GM21619 (cell line): ENCODE results near the gene AASS.
A peak's percentile ranks its signal among the peaks of the same experiment; 100 is the strongest.

ENCODE experiments used
- ATAC-seq: cut with Tn5 transposase; IDR thresholded peaks from one replicate; pipeline ENCODE4 v1.9.1; 2021; ENCODE audit not compliant: unreplicated experiment

The AASS gene

GRCh38 chr7:122054393-122054792, 89.7 kb downstream of the AASS start:
- no peak for ATAC-seq

- no peak for ATAC-seq
Measured at GRCh38 chr7:122046402-122046801, 97.6 kb downstream of the AASS start.

DNA sequence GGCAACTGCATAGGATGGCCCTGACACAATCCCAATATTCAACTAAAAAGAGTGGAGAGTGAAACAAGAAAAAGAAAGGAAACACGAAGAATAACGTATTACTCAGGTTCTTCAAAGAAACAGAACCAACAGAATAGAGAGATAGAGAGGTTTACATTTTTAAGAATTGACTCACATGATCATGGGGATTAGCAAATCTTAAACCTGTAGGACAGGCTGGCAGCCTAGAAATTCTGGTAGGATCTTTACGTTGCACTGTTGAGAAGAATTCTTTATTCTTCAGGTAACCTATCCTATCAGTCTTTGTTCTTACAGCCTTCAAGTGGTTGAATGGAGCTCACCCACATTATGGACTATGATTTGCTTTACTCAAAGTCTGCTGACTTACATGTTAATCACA, 103.9 kb downstream of the AASS start:
- ATAC-seq = no peak

- peak; percentile 45 for ATAC-seq
Measured at GRCh38 chr7:122038904-122039303, 105.1 kb downstream of the AASS start.

DNA sequence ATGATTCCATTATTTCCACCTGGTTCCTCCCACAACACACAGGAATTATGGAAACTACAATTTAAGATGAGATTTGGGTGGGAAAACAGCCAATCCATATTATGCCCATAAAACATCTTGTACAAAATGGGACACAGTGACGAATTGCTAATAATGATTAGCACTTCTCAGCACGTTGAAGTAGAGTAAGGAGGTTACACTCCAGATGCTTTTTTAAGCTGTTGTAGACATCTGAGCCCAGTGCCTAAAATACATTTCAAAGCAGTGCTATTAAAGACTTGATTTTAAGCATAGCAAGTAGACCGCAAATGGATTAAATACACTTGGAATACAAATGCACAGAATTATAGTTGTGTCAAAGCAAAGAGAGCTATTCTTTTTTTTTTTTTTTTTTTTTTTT, 105.9 kb downstream of the AASS start:
- ATAC-seq = no peak

DNA sequence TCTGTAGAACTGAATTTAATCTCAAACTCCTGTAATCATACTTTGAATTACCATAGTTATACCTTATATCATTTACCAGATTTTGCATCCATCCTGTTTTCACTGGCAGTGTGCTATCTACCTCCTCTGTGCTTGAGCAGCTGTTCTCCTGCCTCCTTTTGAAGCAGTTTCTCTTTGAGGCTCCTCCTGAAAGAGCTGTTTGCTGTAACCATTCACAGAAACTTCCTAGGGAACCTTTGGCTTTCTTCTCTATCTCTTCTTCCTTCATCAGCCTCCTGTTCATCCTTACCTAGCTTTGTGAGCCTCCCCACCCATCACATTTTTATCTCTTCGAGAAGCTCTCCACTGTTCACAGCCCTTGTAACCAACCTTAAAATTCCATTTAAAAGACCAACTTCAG, 108.2 kb downstream of the AASS start:
- no peak for ATAC-seq

DNA sequence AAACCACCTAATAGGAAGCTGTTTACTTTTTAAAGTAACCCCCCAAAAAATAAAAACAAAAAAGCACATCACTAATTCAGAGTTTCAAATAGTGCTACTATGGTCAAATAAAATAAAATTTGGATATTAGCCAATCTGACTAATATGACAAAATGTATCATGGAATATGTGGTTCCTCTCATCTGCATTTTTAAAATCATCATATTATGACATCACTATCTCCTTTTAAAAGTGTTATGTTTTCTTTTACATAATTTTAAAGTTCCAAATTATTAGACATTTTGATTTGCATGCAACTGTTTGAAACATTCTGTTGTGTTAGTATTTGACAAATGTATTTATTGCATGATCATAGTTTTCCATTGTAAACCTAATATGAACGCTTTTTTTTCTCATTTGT, 110.4 kb downstream of the AASS start:
- no peak for ATAC-seq

DNA sequence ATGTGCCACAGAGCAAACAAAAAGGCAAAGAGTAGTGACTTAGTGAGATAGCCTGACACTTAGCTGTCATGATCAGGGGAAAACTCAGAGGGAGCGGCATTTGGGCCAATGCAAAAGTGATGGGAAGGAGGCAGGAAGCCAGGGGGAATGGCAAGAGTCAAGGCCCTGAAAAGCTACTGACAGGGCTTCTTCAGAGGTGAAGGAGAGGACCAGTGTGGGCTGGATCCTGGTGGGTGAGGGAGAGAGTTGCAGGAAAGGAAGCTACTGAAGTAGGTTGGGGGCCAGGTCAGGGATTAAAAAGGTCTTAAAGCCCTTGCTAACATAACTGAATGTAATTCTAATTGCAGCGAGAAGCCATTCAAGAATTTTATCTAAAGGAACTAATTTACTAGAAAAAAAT, 117.0 kb downstream of the AASS start:
- ATAC-seq = no peak
